Hematopoietic multipotent progenitor cell treated with erythropoietin and hydrocortisone succinate and interleukin-3 and kit ligand, for 15 days (in vitro differentiated cells): ENCODE data around the gene TRIP13.

Experiments
- DNase-seq: peaks from one replicate; pipeline ENCODE4 v3.0.0-alpha.2; 2015; ENCODE audit warnings: low spot score

Gene TRIP13

GRCh38 chr5:855771-856530 is 36.7 kb upstream of the TRIP13 start:
- no peak for DNase-seq

GRCh38 chr5:856531-857425 is 35.9 kb upstream of the TRIP13 start:
- no peak for DNase-seq

GRCh38 chr5:858726-859125 is 34.0 kb upstream of the TRIP13 start:
- DNase-seq, result no peak

- no peak for DNase-seq
Measured at GRCh38 chr5:859391-859790, 33.3 kb upstream of the TRIP13 start.

- no peak for DNase-seq
Measured at GRCh38 chr5:859798-860296, 32.8 kb upstream of the TRIP13 start.

GRCh38 chr5:860506-861150 is 32.1 kb upstream of the TRIP13 start:
- DNase-seq, result no peak

GRCh38 chr5:861442-862366 is 31.0 kb upstream of the TRIP13 start:
- DNase-seq, result no peak

- no peak for DNase-seq
Measured at GRCh38 chr5:862367-863243, 30.1 kb upstream of the TRIP13 start.

GRCh38 chr5:863244-863805 is 29.4 kb upstream of the TRIP13 start:
- no peak for DNase-seq

- DNase-seq, result no peak
Measured at GRCh38 chr5:864492-865167, 28.1 kb upstream of the TRIP13 start.

- DNase-seq, result no peak
Measured at GRCh38 chr5:865168-865521, 27.5 kb upstream of the TRIP13 start.

- DNase-seq, result no peak
Measured at GRCh38 chr5:865771-866170, 26.9 kb upstream of the TRIP13 start.

GRCh38 chr5:867300-867870 is 25.3 kb upstream of the TRIP13 start:
- no peak for DNase-seq

- DNase-seq, result no peak
Measured at GRCh38 chr5:868428-869135, 24.1 kb upstream of the TRIP13 start.

GRCh38 chr5:870956-871355 is 21.7 kb upstream of the TRIP13 start:
- DNase-seq, result no peak

- DNase-seq, result no peak
Measured at GRCh38 chr5:871596-872298, 20.9 kb upstream of the TRIP13 start.

- no peak for DNase-seq
Measured at GRCh38 chr5:872301-872700, 20.4 kb upstream of the TRIP13 start.

GRCh38 chr5:873328-873727 is 19.4 kb upstream of the TRIP13 start:
- no peak for DNase-seq
